ENCODE measurements around the gene GPR107.

Gene GPR107

DNA sequence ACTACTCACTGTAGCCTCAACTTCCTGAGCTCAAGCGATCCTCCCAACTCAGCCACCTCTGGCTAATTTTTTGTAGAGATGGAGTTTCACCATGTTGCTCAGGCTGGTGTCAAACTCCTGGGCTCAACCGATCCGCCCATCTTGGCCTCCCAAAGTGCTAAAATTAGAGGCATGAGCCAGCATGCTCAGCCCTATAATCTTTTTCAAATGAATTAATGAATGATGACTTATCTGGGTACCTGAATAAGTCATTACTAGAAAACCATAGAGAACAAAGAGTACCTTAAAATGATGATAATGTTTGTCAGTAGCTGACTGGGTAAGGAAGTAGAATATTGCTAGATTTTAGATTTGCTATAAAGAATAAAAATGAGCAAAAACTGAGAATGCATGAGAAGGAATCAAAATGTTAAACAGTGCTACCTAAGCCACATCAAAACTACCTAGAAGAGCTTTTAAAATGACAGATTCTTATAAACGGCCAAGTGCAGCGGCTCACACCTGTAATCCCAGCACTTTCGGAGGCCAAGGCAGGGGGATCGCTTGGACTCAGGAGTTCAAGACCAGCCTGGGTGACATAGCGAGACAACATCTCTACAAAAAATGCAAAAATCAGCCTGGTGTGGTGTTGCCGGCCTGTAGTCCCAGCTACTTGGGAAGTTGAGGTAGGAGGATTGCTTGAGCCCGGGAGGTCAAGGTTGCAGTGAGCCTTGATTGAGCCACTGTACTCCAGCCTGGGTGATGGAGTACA is 24.3 kb upstream of the GPR107 start:
- TF ChIP-seq TEAD4 (IDR thresholded peaks at IDR 0.05) (no peak), RAD21 (IDR thresholded peaks at IDR 0.05; ENCODE audit: low read depth) (no peak), NFIC (IDR thresholded peaks at IDR 0.05) (no peak), TAF1 (IDR thresholded peaks at IDR 0.05; ENCODE audit: low read depth) (no peak), ZBTB7A (IDR thresholded peaks at IDR 0.05; ENCODE audit: low read depth) (no peak), FOXM1 (IDR thresholded peaks at IDR 0.05; ENCODE audit: borderline replicate concordance, low read depth) (no peak), EP300 (IDR thresholded peaks at IDR 0.05; ENCODE audit: borderline replicate concordance) (no peak), REST (IDR thresholded peaks at IDR 0.05; ENCODE audit: low read depth) (no peak), YY1 (IDR thresholded peaks at IDR 0.05; ENCODE audit: low read depth) (no peak), CREB1 (IDR thresholded peaks at IDR 0.05; ENCODE audit: low read depth) (no peak), TCF12 (IDR thresholded peaks at IDR 0.05; ENCODE audit: low read depth) (no peak), MAX (IDR thresholded peaks at IDR 0.05) (no peak), EGR1 (IDR thresholded peaks at IDR 0.05) (no peak), CEBPB (IDR thresholded peaks at IDR 0.05) (no peak)
- TF ChIP-seq, protein P1, sequence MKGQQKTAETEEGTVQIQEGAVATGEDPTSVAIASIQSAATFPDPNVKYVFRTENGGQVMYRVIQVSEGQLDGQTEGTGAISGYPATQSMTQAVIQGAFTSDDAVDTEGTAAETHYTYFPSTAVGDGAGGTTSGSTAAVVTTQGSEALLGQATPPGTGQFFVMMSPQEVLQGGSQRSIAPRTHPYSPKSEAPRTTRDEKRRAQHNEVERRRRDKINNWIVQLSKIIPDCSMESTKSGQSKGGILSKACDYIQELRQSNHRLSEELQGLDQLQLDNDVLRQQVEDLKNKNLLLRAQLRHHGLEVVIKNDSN (IDR thresholded peaks at IDR 0.05) = no peak

- no peak for TF ChIP-seq MAX (IDR thresholded peaks at IDR 0.05)
- TF ChIP-seq EP300 (IDR thresholded peaks at IDR 0.05; ENCODE audit: borderline replicate concordance) = no peak
- TF ChIP-seq, protein P1 (IDR thresholded peaks at IDR 0.05) = no peak
- TF ChIP-seq TCF12 (IDR thresholded peaks at IDR 0.05; ENCODE audit: low read depth) = no peak
- no peak for TF ChIP-seq FOXM1 (IDR thresholded peaks at IDR 0.05; ENCODE audit: borderline replicate concordance, low read depth)
- TF ChIP-seq RAD21 (IDR thresholded peaks at IDR 0.05; ENCODE audit: low read depth) = no peak
- TF ChIP-seq EGR1 (IDR thresholded peaks at IDR 0.05) = no peak
- TF ChIP-seq TEAD4 (IDR thresholded peaks at IDR 0.05) = no peak
Measured at GRCh38 chr9:130030651-130031127, 23.0 kb upstream of the GPR107 start.

DNA sequence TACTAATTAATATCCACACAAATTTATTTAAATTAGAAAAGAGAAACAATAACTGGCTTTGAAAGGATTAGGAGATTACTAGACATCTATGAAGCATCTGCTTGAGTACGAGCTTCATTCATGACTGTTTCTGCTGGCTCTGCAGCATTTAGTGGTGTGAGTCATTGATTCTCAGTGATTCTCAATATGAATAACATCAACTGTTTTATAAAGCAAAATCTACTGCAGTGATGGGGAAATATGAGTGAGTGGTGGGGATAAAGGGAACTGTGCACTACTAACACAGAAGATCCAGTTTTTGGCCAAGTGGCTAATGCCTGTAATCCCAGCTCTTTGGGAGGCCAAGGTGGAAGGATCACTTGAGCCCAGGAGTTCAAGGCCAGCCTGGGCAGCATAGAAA is 19.1 kb upstream of the GPR107 start:
- TF ChIP-seq ZBTB7A (IDR thresholded peaks at IDR 0.05; ENCODE audit: low read depth) (no peak), CEBPB (IDR thresholded peaks at IDR 0.05) (no peak), MAX (IDR thresholded peaks at IDR 0.05) (no peak), NFIC (IDR thresholded peaks at IDR 0.05) (no peak), TEAD4 (IDR thresholded peaks at IDR 0.05) (no peak), CREB1 (IDR thresholded peaks at IDR 0.05; ENCODE audit: low read depth) (no peak), EGR1 (IDR thresholded peaks at IDR 0.05) (no peak)

DNA sequence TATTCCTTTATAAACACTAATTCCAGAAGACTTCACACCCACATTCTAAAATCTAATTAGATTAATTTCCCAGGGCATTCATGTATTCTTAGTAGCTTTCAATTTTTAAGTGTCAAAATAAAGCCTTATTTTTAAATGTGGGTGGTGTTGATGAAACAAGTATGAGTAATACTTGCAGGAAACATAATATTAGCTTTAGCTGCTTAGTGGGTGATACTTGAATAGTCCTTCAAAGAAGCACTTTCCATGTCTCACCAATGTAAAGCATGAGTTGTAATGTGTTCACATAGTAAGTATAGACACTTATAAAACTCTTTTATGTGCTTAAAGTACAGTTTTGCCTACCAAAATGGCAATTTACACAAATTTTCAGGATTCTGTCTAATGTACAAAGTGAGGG is 17.6 kb upstream of the GPR107 start:
- TF ChIP-seq FOXM1 (IDR thresholded peaks at IDR 0.05; ENCODE audit: borderline replicate concordance, low read depth) = no peak

DNA sequence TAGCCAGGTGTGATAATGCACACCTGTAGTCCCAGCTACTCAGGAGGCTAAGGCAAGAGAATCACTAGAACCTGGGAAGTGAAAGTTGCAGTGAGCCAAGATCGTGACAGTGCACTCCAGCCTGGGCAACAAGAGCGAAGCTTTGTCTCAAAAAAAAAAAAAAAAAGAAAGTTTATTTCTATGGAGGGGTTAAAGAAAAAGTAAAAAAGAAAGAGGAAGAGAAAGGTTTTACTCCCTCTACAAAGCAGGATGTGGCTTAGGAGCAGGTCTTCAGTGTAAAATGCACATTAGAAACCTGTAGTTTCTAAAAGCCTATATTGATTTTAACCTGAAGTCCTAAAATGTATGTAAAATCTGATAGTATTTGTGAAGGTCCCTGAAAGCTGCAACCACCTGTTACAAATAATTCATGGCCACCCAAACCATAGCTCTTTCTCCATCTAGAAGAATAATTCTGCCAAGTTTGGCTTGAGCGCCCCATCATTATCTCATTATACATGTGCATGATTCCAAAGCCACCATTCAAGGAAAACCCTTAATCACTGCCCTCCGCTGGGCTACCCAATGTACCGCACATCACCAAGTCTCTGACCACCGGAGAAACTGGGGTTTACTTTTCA is 14.1 kb upstream of the GPR107 start:
- TF ChIP-seq TCF12 (IDR thresholded peaks at IDR 0.05; ENCODE audit: low read depth) (no peak), RAD21 (IDR thresholded peaks at IDR 0.05; ENCODE audit: low read depth) (0 out of 2 replicates have a peak, but pooled peaks have one; percentile 9)

GRCh38 chr9:130040984-130041647 is 12.6 kb upstream of the GPR107 start:
- TF ChIP-seq CEBPB (IDR thresholded peaks at IDR 0.05) (no peak), EGR1 (IDR thresholded peaks at IDR 0.05) (no peak), ZBTB7A (IDR thresholded peaks at IDR 0.05; ENCODE audit: low read depth) (no peak), TCF12 (IDR thresholded peaks at IDR 0.05; ENCODE audit: low read depth) (no peak), NFIC (IDR thresholded peaks at IDR 0.05) (no peak), FOXM1 (IDR thresholded peaks at IDR 0.05; ENCODE audit: borderline replicate concordance, low read depth) (no peak), YY1 (IDR thresholded peaks at IDR 0.05; ENCODE audit: low read depth) (no peak), CREB1 (IDR thresholded peaks at IDR 0.05; ENCODE audit: low read depth) (no peak), REST (IDR thresholded peaks at IDR 0.05; ENCODE audit: low read depth) (no peak)
- TF ChIP-seq, protein P1 (IDR thresholded peaks at IDR 0.05) = no peak
